GM21528 (cell line): Measurements from ENCODE around the gene MKNK2.
"Not testable (repeated sequence)": the region's sequence is repeated elsewhere in the genome, so short reads cannot be mapped to it uniquely, and the experiment has no call there.

Experiments
- ATAC-seq: cut with Tn5 transposase; IDR thresholded peaks from one replicate; pipeline ENCODE4 v1.9.1; 2021; ENCODE audit warnings: mild to moderate bottlenecking, moderate library complexity; ENCODE audit not compliant: unreplicated experiment, low FRiP score

The MKNK2 gene

DNA sequence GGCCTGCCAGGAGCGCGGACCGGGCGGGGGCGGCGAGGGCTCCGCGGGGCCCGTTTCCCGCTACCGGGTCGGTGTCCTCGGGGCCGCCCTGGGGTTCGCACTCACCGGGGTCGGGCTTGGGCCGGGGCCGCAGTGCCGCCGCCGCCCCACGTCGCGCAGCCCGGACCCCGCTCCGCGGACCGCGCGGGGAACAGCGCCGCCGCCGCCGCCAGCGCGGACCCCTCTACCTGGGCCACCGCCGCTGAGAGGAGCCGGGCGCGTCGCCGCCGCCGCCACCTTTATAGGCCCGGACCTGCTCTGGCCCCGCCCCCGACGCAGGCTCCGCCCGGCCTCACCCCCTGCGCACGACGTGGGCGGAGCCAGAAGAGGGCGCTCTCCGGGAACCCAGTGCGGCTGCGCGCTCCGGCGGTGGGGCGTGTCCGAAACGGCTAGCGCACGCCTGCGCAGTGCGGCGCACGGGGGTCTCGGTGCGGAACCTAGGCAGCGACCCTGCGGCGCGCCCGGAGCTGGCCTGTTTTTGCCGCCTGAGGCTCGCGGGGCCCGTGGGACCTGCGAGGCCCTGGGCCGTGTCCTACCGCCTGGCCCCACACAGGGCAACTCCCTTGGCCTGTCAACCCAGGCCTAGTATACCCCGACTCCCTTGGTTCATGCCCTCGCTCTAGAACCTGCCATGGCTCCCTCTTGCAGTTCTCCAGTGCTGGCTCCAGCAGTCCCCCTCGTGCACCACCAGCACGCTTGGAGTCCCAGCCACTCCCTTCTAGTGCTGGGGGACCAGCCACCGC, at the start of gene MKNK2:
MKNK2 (minus strand) TSS at position 254 of the 782 bp plus-strand sequence. CDS start 393 bp downstream, outside the sequence.
- peak; percentile 50 for ATAC-seq

DNA sequence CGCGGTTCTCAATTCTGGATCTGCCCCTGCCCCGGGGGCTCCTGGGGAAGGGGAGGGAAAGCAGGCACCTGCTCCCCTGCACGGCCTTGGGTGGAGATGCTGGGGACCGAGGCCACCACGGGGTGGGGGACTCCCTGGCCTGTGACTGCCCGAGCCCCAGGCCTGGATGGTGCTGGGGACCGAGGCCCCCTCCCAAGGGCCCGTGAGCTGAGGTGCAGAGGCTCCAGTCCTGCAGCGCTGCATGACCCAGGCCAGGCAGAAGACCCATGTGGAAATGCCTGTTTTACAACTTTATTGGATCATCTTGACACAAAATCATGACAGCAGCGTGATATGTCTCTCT, 49.6 kb upstream of the MKNK2 start:
- ATAC-seq: no peak

DNA sequence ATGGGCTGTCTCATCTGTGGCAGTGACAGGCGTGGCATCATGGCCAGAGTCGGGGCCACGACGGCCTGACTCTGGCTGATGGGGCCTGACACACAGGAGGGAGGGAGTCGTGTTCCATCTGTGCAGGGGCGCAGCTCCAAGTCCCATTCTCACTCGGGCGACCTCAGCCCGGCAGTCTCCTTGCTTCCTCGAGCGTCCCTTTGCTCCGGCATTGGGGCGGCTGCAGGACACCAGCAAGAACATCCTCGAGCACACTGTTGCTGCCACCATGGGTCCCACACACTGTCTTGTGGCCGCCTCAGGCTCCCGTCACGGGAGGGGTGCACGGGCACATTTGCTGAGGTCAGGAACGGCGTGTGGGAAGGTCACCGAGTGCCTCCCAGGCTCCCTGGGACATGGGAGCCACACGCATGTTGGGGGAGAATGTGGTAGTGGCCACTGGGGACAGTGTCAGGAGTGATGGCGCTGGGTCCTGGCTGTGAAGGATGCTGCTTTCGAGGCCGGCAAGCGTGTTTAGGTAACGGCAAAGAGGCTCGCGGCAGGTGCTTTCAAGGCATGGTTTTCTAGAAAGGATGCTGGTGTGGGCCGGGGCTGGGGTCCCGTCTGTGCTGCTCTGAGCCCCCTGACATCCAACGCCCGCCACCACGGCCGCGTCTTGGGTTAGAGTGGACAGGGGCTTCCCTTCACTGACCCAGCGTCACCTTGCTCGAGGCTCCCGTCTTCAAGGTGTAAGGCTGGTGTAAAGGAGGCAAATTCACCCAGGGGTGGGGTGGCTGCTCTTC, 49.1 kb upstream of the MKNK2 start:
- no peak for ATAC-seq

DNA sequence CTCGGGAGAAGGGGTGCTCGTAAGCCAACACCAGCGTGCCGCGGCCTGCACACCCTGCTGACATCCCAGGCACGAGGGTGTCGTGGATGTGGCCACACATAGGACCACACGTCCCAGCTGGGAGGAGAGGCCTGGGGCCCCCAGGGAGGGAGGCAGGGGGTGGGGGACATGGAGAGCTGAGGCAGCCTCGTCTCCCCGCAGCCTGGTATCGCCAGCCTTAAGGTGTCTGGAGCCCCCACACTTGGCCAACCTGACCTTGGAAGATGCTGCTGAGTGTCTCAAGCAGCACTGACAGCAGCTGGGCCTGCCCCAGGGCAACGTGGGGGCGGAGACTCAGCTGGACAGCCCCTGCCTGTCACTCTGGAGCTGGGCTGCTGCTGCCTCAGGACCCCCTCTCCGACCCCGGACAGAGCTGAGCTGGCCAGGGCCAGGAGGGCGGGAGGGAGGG, 48.0 kb upstream of the MKNK2 start:
- no peak for ATAC-seq

DNA sequence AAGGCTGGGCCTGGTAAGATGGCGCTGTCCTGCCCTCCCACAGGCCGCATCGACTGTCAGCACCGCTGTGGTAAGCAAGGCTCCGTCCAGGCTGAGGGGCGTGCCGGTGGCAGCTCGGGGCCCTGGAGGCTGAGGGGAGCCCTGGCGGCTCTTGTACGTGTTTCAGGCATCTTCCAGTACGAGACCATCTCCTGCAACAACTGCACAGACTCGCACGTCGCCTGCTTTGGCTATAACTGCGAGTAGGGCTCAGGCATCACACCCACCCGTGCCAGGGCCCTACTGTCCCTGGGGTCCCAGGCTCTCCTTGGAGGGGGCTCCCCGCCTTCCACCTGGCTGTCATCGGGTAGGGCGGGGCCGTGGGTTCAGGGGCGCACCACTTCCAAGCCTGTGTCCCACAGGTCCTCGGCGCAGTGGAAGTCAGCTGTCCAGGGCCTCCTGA, 46.9 kb upstream of the MKNK2 start:
- no peak for ATAC-seq

DNA sequence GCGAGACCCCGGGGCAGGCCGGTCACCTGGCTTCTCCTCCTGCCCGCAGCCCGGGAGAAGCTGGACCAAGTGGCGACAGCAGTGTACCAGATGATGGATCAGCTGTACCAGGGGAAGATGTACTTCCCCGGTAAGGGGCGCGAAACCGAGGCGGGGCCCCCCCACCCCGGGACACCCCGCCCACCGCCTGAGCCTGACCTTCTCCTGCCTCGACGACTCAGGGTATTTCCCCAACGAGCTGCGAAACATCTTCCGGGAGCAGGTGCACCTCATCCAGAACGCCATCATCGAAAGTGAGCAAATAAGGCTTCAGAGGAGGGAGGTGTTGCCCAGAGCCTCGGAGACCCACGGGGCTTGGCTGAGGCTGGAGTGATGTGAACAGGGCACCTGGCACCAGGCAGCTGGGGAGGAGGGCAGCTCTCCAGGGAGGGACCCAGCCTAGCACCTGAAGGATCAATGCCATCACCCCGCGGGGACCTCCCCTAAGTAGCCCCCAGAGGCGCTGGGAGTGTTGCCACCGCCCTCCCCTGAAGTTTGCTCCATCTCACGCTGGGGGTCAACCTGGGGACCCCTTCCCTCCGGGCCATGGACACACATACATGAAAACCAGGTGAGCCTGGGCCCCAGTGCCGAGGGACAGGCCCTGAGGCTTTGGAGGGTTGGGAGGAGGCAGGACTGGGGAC, 46.3 kb upstream of the MKNK2 start:
- peak; percentile 3 for ATAC-seq

DNA sequence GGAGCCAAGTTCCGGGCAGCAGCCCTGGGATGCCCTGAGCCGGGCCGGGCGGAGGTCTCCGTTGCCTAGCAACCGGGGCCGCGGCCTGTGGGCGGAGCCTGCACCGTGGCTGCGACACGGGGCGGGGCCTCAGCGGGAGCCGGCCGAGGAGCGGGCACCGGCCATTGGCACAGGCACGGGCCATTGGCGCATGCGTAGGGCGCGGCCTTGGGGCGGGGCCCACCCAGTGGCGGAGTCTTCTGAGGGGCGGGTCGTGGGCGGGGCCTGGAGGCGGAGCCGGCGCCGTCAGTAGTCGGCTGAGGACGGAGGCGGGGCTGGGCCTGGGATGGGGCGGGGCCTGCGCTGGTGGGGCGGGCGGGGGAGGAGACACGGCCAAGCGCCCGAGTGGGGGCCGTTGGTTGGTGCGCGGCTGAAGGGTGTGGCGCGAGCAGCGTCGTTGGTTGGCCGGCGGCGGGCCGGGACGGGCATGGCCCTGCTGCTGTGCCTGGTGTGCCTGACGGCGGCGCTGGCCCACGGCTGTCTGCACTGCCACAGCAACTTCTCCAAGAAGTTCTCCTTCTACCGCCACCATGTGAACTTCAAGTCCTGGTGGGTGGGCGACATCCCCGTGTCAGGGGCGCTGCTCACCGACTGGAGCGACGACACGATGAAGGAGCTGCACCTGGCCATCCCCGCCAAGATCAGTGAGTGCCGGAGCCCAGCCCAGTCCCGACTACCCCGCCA, 45.6 kb upstream of the MKNK2 start, which contains the start of gene IZUMO4:
IZUMO4 (plus strand) TSS at position 436 of the 723 bp plus-strand sequence; CDS start at position 467, 31 bp downstream.
- ATAC-seq: peak; percentile 54

DNA sequence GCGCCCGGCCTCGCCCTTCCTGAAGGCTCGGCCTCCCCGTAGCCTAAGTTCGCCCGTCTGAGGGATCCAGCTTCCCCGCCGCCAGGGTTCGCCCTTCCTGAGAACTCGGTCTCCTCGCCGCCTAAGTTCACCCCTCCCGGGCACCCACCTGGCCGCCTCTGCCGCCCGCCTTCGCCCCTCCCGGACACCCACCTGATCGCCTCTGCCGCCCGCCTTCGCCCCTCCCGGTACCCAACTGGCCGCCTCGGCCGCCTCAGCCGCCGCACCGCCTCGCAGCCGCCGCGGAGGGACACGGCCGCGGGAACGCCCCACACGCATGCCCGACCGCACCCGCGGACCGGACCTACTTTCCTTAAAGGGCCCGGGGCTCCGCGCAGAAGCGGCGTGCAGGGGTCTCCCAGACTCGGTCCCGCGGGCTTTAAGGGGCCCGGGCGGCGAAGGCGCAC, 45.0 kb upstream of the MKNK2 start, which contains the start of gene MOB3A:
MOB3A (minus strand) TSS at position 293 of the 446 bp plus-strand sequence. CDS start 17,766 bp downstream, outside the sequence.
- ATAC-seq: peak; percentile 32

DNA sequence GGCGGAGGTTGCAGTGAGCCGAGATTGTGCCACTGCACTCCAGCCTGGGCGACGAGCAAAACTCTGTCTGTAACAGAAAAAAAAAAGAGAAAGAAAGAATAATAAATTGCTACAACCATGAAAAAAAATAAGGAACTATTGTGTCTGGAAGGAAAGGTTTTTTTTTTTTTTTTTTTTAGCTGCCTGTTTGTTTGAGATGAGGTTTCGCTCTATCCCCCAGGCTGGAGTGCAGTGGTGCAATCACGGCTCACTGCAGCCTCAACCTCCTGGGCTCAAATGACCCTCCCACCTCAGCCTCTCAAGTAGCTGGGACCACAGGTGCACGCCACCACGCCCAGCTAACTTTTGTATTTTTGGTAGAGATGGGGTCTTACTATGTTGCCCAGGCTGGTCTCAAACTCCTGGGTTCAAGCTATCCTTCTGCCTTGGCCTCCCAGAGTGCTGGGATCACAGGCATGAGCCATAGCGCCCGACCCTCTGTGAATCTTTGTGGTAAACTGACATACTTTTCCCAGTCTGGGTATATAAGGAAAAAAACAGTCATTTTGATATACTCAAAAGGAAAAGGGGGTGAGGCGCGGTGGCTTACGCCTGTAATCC, 41.0 kb upstream of the MKNK2 start:
- not testable (repeated sequence) for ATAC-seq

DNA sequence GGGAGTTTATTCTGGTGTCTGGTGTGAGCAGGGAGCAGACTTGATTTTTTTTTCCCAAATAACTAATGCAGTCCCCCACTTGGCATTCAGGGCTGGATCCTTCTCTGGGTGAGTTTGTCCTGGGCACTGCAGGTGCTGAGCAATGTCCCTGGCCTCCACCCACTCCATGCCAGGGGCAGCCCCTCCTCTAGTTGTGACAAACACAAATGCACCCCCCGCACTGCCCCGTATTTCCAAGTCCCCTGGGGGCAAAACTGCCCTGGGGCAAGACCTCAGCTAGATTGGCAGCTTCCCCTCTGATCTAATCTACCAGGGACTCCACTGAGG, 38.6 kb upstream of the MKNK2 start:
- ATAC-seq: no peak

DNA sequence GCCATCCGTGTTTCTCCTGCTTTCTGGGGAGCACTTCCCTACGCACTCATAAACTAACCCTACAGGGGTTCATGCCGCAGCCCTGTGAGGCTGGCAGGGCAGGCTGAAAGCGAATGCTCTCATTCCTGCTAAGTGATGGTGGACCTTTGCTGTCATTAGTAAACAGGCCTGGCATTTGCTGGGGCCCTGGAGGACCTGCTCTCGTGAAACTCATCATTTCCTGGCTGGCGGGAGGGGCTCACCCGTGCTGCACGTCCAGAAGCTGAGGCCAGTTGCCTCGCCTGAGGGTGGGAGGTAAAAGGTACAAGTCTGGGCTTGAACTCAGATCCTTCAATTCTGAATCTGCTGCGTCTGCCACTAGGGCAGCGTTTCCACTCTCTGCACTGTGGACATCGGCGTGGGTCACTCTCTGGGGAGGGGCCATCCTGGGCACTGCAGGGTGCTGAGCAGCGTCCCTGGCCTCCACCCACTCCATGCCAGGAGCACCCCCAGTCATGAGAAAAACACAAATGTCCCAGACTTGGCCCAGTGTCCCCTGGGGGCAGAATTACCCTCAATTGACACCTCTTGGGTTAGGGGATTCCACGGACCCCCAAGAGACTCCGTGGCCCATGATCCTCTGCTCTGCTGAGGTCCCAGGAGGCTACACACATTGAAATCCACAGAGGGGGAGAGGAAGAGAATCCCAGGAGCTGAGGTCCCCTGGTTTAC, 38.1 kb upstream of the MKNK2 start:
- no peak for ATAC-seq

DNA sequence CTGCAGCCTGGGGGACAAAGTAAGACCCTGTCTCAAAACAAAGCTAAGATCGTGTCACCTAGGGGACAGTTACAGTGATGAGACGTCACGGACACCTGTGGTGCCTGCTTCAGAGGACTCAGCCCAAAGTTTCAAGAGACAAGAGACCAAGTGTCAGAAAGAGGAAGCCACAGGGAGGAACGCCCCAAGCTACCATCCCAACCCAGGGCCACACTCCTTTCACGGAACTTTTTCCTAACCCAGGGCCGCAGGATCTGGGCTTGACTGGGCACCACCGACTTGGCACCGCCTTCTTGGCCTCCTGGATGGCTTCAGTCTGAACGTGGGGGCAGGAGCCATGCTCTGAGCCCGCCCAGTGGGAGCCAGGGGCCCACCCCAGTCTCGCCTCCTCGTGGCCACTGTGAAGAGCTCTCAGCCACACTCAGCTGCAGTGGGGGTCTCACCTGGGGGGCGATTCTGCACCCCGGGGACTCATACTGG, 36.6 kb upstream of the MKNK2 start:
- no peak for ATAC-seq

DNA sequence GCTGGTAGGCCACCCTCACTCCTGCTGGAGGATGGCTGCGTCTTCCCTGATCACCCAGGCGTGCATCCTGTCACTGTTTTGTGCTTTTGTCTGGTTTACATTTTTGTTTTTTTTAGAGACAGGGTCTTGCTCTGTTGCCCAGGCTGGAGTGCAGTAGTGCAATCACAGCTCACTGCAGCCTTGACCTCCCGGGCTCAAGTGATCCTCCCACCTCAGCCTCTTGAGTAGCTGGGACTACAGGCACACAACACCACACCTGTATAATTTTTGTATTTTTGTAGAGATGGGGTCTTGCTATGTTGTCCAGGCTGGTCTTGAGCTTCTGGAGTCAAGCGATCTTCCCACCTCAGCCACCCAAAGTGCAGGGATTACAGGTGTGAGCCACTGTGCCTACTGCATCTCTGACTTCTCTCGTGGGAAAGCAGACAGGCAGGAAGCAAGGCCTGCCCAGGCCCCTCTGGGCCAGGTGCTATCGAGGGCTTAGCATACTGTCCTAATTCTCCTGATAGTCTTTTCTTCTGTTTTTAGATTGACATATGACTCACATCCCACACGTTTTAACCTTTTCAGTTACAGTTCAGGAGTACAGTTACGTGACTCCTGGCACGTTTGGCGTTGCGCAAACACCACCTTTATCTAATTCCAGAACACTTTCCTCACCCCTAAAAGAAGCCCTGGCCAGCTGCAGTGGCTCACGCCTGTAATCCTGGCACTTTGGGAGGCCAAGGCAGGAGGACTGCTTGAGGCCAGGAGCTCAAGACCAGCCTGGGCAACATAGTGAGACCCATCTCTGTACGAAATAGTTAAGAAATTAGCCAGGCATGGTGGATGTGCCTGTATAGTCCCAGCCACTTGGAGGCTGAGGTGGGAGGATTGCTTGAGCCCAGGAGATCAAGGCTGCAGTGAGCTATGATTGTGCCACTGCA, 35.9 kb upstream of the MKNK2 start:
- not testable (repeated sequence) for ATAC-seq

DNA sequence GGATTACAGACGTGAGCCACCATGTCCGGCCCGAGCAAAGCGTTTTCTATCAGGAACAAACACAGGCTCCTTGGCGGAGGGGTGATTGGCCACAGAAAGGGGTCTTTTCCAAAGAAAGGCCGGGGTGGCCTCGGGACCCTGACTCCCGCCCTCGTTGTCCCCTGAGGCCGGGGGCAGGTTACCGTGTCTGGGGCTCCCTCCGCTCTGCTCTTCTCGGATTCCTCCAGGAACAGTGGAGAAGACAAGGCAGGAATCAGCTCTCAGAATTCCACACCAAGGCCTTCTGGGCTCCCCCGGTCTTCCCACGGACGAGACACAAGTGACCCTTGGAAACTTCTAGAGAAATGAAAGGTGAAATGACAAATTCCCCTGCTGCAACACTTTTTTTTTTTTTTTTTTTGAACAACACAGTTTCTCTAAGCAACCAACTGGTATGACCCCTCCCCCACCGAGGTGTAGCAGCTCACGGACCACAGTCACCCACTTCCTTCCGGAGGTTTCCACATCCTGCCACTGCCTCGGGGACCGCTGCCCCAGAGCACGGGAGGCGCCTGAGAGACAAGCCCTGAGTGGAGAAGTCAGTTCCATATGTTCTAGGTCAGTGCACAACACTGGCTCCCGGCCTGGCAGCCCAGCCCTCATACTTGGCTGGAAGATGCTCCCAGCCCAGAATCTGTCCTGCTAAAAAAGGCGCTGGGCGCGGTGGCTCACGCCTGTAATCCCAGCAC, 34.1 kb upstream of the MKNK2 start:
- no peak for ATAC-seq

DNA sequence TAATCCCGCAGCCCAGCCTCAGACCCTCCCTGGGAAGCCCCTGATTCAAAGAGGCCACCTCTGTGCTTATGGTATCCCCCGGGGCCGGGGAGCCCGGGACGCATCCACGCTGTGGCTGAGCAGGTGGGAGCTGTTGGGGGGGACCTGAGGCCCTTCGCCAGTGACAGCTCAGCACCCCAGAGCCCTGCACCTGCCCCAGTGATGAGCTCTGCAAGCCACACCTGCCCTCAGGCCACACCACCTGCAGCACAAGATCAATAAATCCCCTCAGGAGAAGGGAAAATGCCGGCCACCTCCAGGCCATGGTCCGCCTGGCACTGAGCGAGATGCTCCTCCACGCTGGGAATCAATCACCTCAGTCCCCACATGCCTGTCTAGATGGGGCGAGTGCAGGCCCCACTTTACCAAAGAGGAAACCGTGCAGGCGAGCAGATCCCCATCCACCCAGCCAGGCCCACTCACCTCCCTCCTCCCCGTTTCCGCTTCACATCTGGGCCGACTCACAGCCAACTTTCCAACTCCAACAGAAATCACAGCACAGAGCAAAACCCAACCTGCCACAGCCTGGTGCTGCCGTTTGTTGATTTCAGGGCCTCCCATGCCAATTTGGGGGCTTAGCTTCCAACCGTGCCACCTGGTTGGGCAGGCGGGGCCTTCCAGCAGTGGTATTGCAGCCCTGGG, 32.3 kb upstream of the MKNK2 start:
- no peak for ATAC-seq

DNA sequence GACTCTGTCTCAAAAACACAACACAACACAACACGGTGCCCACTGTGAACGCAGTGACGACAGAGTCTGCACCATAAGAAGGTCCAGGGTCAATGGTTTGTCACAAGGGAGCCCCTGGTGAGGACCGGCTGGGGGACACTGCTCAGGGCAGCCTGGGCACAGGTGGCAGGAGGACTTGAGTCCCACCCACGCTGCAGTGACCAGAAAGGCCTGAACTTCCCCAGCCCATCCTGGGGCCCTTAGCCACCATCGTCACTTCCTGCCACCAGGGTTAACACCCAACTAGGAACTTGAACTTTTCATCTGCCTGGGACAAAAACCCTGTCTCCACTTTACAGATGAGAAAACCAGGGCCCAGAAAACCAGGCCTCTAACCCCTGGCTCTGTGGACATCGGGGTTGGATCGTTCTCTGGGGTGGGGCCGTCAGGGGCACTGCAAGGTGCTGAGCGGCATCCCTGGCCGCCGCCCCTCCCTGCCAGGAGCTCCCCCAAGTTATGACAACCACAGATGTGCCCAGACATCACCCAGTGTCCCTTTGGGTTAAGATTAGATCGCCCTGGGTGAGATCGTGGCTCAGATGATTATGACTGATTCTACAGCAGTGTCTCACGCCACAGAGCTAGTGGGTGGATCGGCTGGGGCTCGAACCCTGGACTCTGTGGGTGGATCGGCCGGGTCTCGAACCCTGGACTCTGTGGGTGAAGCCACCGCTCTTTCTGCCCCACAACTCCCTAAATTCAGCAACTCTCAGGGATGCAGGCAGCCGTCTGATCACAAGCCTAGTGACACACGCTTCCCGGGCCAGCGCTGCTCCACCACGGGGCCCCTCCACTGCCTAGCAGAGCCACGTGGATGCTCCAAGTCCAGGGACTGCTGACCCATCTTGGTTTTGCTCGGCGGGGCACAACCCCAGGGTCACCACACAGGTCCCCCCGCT, 31.1 kb upstream of the MKNK2 start:
- ATAC-seq: no peak
